Thymus (tissue), 14 donors: ENCODE results near the gene NCOA1. TPM values are rescaled to one million over a fixed set of nuclear protein-coding genes. Genes with fewer than 3 reads are reported as not detected.
A peak's percentile ranks its signal among the peaks of the same experiment; 100 is the strongest.

Source experiments
- DNase-seq, 9 donors: peaks; one replicate each; pipeline ENCODE4 v3.0.0-alpha.2; 2013; ENCODE audit warnings: low spot score in 9 of 9, low read depth in 6 of 9, missing footprints in 1 of 9
- H3K27ac ChIP-seq, 2 donors: one replicate each; pipeline ENCODE4 v1.5.1; 2013; ENCODE audit warnings: control low read depth in 1 of 2, low read depth in 1 of 2, low read length in 1 of 2, mild to moderate bottlenecking in 1 of 2, moderate library complexity in 1 of 2
- H3K27me3 ChIP-seq, 2 donors: one replicate each; pipeline ENCODE4 v1.5.1; 2013; ENCODE audit warnings: low read length in 1 of 2; ENCODE audit not compliant: control insufficient read depth in 2 of 2, insufficient read depth in 1 of 2
- H3K36me3 ChIP-seq, 2 donors: one replicate each; pipeline ENCODE4 v1.5.1; 2013; ENCODE audit warnings: low read length in 1 of 2, mild to moderate bottlenecking in 1 of 2, moderate library complexity in 1 of 2; ENCODE audit not compliant: control insufficient read depth in 2 of 2, insufficient read depth in 2 of 2
- H3K4me1 ChIP-seq, 2 donors: one replicate each; pipeline ENCODE4 v1.5.1; 2013; ENCODE audit warnings: low read length in 2 of 2; ENCODE audit not compliant: control insufficient read depth in 2 of 2, insufficient read depth in 2 of 2
- H3K4me3 ChIP-seq, 2 donors: one replicate each; pipeline ENCODE4 v1.5.1; 2013; ENCODE audit warnings: low read length in 2 of 2, control low read depth in 1 of 2, mild to moderate bottlenecking in 1 of 2
- H3K9me3 ChIP-seq, 2 donors: one replicate each; pipeline ENCODE4 v1.5.1; 2013; ENCODE audit warnings: low read length in 1 of 2, mild to moderate bottlenecking in 1 of 2; ENCODE audit not compliant: control insufficient read depth in 2 of 2, insufficient read depth in 1 of 2
- WGBS: extraction: QIAGEN DNeasy Blood & Tissue Kit; methylation state at CpG from one replicate; pipeline ENCODE4 v1.1.7; 2013; 5-methylcytosine and 5-hydroxymethylcytosine counted together
- long read RNA-seq, 10 donors: transcript quantifications; one replicate each; lab custom pipeline, GENCODE V29; 2026
- polyA plus RNA-seq: library from polyadenylated mRNA; stranded (reverse); fragments of 200-250 nt; gene quantifications from one replicate; pipeline ENCODE4 v1.2.3, GENCODE V29; 2013
- total RNA-seq: library from RNA; stranded (reverse); fragments of 120-200 nt; gene quantifications from one replicate; pipeline ENCODE4 v1.2.4, GENCODE V29; 2013
- donor health status: healthy.

The NCOA1 gene
- total RNA-seq, result 22.3 TPM
- polyA plus RNA-seq, result 12.4 TPM
- long read RNA-seq, donor 1, result 0 reads
- long read RNA-seq, donor 2, partial matches to known transcripts, result 0 of 9 reads
- long read RNA-seq, donor 2, other reads (novel, unspliced or antisense), result 9 of 9 reads
- long read RNA-seq, donor 3, partial matches to known transcripts, result 0 of 6 reads
- long read RNA-seq, donor 3, other reads (novel, unspliced or antisense), result 5 of 6 reads
- long read RNA-seq, donor 4, result 0 reads
- long read RNA-seq, donor 5, partial matches to known transcripts, result 0 of 1 reads
- long read RNA-seq, donor 5, other reads (novel, unspliced or antisense), result 0 of 1 reads
- long read RNA-seq, donor 6, result 0 reads
- long read RNA-seq, donor 7, partial matches to known transcripts, result 5 of 6 reads
- long read RNA-seq, donor 7, other reads (novel, unspliced or antisense), result 0 of 6 reads
- long read RNA-seq, donor 8, result 0 reads
- long read RNA-seq, donor 9, partial matches to known transcripts, result 0 of 5 reads
- long read RNA-seq, donor 9, other reads (novel, unspliced or antisense), result 5 of 5 reads
- long read RNA-seq, donor 10, result 0 reads

GRCh38 chr2:24490690-24491541 is at the start of gene NCOA1:
TSS of gene NCOA1 (plus strand) at chr2:24491254. CDS start at chr2:24658678, 167,424 bp downstream.
- under 1% methylated on average over 112 of the region's 113 CpGs for WGBS
- Histone ChIP-seq H3K36me3 (no peaks in the 10 kb centered on the region), H3K9me3 (no peaks in the 10 kb centered on the region), H3K4me3 (peak within 1 kb of the TSS; percentile 70 to 98), H3K4me1 (peaks cover 18 to 23% of the 10 kb centered on the region in 2 donors), H3K27me3 (no peaks in the 10 kb centered on the region), H3K27ac (peak within 1 kb of the TSS; percentile 91 to 96)
- DNase-seq, result peak; percentile 56 to 92 (median 75)

GRCh38 chr2:24448797-24449196 is 42.3 kb upstream of the NCOA1 start:
- no peak for DNase-seq
- no peaks in the 10 kb centered on the region for H3K4me1 ChIP-seq
- 98% methylated on average over 1 of the region's 1 CpG for WGBS
- no peak overlapping the region for H3K4me3 ChIP-seq
- no peak overlapping the region for H3K27ac ChIP-seq
- H3K27me3 ChIP-seq, result no peaks in the 10 kb centered on the region
- H3K9me3 ChIP-seq, result peaks cover 0 to 6% of the 10 kb centered on the region in 2 donors
- H3K36me3 ChIP-seq, result no peaks in the 10 kb centered on the region

- Histone ChIP-seq H3K4me3 (no peak overlapping the region), H3K27ac (no peak overlapping the region), H3K9me3 (peaks cover 0 to 6% of the 10 kb centered on the region in 2 donors), H3K4me1 (no peaks in the 10 kb centered on the region), H3K36me3 (no peaks in the 10 kb centered on the region), H3K27me3 (no peaks in the 10 kb centered on the region)
- no peak for DNase-seq
- 88% methylated on average over 1 of the region's 1 CpG for WGBS
These were observed 41.7 kb upstream of the NCOA1 start for GRCh38 chr2:24449344-24449743.

GRCh38 chr2:24451805-24452501 is 39.1 kb upstream of the NCOA1 start:
- H3K27ac ChIP-seq, result no peak overlapping the region
- no peak overlapping the region for H3K4me3 ChIP-seq
- WGBS, result 92% methylated on average over 7 of the region's 7 CpGs

GRCh38 chr2:24452502-24452885 is 38.6 kb upstream of the NCOA1 start:
- Histone ChIP-seq H3K27me3 (no peaks in the 10 kb centered on the region), H3K27ac (no peak overlapping the region)

More at GRCh38 chr2:24451805-24452501, 39.1 kb upstream of the NCOA1 start:
- no peak for DNase-seq
- H3K9me3 ChIP-seq, result peaks cover 0 to 6% of the 10 kb centered on the region in 2 donors
- no peaks in the 10 kb centered on the region for H3K4me1 ChIP-seq
- no peaks in the 10 kb centered on the region for H3K36me3 ChIP-seq
- no peaks in the 10 kb centered on the region for H3K27me3 ChIP-seq

GRCh38 chr2:24453379-24454073 is 37.5 kb upstream of the NCOA1 start:
- DNase-seq, result no peak
- no peak overlapping the region for H3K27ac ChIP-seq
- no peaks in the 10 kb centered on the region for H3K27me3 ChIP-seq
- H3K4me1 ChIP-seq, result no peaks in the 10 kb centered on the region
- H3K9me3 ChIP-seq, result peaks cover 0 to 6% of the 10 kb centered on the region in 2 donors
- H3K36me3 ChIP-seq, result no peaks in the 10 kb centered on the region
- H3K4me3 ChIP-seq, result no peak overlapping the region
- 97% methylated on average over 2 of the region's 2 CpGs for WGBS

More at GRCh38 chr2:24452502-24452885, 38.6 kb upstream of the NCOA1 start:
- no peaks in the 10 kb centered on the region for H3K4me1 ChIP-seq
- H3K4me3 ChIP-seq, result no peak overlapping the region
- peaks cover 0 to 6% of the 10 kb centered on the region in 2 donors for H3K9me3 ChIP-seq
- WGBS, result 95% methylated on average over 4 of the region's 4 CpGs
- H3K36me3 ChIP-seq, result no peaks in the 10 kb centered on the region
- DNase-seq, result no peak

GRCh38 chr2:24454294-24454693 is 36.8 kb upstream of the NCOA1 start:
- H3K27ac ChIP-seq, result peak overlapping the region in 1 of 2 donors; percentile 59
- no peaks in the 10 kb centered on the region for H3K27me3 ChIP-seq
- H3K36me3 ChIP-seq, result no peaks in the 10 kb centered on the region
- peaks cover 0 to 4% of the 10 kb centered on the region in 2 donors for H3K9me3 ChIP-seq
- no peak for DNase-seq
- no peaks in the 10 kb centered on the region for H3K4me1 ChIP-seq
- 91% methylated on average over 12 of the region's 12 CpGs for WGBS
- no peak overlapping the region for H3K4me3 ChIP-seq
